Fibroblast of skin of back (primary cell): ENCODE data around the gene POLA1. TPM values are rescaled to one million over a fixed set of nuclear protein-coding genes. Genes with fewer than 3 reads are reported as not detected.
"Not testable (repeated sequence)": the region's sequence is repeated elsewhere in the genome, so short reads cannot be mapped to it uniquely, and the experiment has no call there.

ENCODE experiments used
- DNase-seq: peaks from one replicate; pipeline ENCODE4 v3.0.0-alpha.2; 2013
- polyA plus RNA-seq, 2 experiments: library from polyadenylated mRNA; unstranded; fragments of 120-200 nt; gene quantifications; one replicate each; pipeline ENCODE4 v1.2.1, GENCODE V29; 2013; ENCODE audit not compliant: insufficient read length in 2 of 2

Gene POLA1
- 9.7 TPM for polyA plus RNA-seq (2013, experiment 1 of 2; ENCODE audit: insufficient read length)
- polyA plus RNA-seq (2013, experiment 2 of 2; ENCODE audit: insufficient read length), result 2.9 TPM

GRCh38 chrX:24693453-24694202 lies at the start of gene POLA1:
Gene POLA1 (plus strand): TSS chrX:24693918. CDS start chrX:24693962, 44 bp downstream.
- DNase-seq, result peak; percentile 95

GRCh38 chrX:24646006-24646405 lies 47.7 kb upstream of the POLA1 start:
- no peak for DNase-seq

GRCh38 chrX:24646745-24647182 lies 47.0 kb upstream of the POLA1 start:
- no peak for DNase-seq

GRCh38 chrX:24647257-24648058 lies 46.3 kb upstream of the POLA1 start, which contains the start of gene PCYT1B:
Gene PCYT1B (minus strand): TSS chrX:24647347. CDS start chrX:24647105, 242 bp downstream.
- DNase-seq, result peak; percentile 59

- DNase-seq, result no peak
Observed at GRCh38 chrX:24648495-24648894, 45.2 kb upstream of the POLA1 start.

- no peak for DNase-seq
Observed at GRCh38 chrX:24651783-24652182, 41.9 kb upstream of the POLA1 start.

- DNase-seq, result not testable (repeated sequence)
Observed at GRCh38 chrX:24655679-24656078, 38.0 kb upstream of the POLA1 start.

- no peak for DNase-seq
Observed at GRCh38 chrX:24657671-24658386, 35.9 kb upstream of the POLA1 start.

GRCh38 chrX:24658421-24658820 lies 35.3 kb upstream of the POLA1 start:
- DNase-seq, result no peak

- no peak for DNase-seq
Observed at GRCh38 chrX:24659106-24659505, 34.6 kb upstream of the POLA1 start.

- DNase-seq, result no peak
Observed at GRCh38 chrX:24659646-24660045, 34.1 kb upstream of the POLA1 start.

- no peak for DNase-seq
Observed at GRCh38 chrX:24661292-24661691, 32.4 kb upstream of the POLA1 start.

- no peak for DNase-seq
Observed at GRCh38 chrX:24662352-24662751, 31.4 kb upstream of the POLA1 start.

- no peak for DNase-seq
Observed at GRCh38 chrX:24668111-24668510, 25.6 kb upstream of the POLA1 start.

- DNase-seq, result no peak
Observed at GRCh38 chrX:24672701-24673190, 21.0 kb upstream of the POLA1 start.

- no peak for DNase-seq
Observed at GRCh38 chrX:24673424-24673823, 20.3 kb upstream of the POLA1 start.

GRCh38 chrX:24676403-24677024 lies 17.2 kb upstream of the POLA1 start:
- peak; percentile 2 for DNase-seq

GRCh38 chrX:24682739-24683432 lies 10.8 kb upstream of the POLA1 start:
- no peak for DNase-seq

- DNase-seq, result no peak
Observed at GRCh38 chrX:24684048-24684447, 9.7 kb upstream of the POLA1 start.

- DNase-seq, result no peak
Observed at GRCh38 chrX:24692305-24692704, 1.4 kb upstream of the POLA1 start.

GRCh38 chrX:24694825-24695224 lies 1.1 kb downstream of the POLA1 start:
- DNase-seq, result no peak

GRCh38 chrX:24696294-24696693 lies 2.6 kb downstream of the POLA1 start:
- no peak for DNase-seq
